ENCODE data around the gene NOS1AP.

- TF ChIP-seq CTCF (IDR thresholded peaks at IDR 0.05) (no peak), POLR2A (IDR thresholded peaks at IDR 0.05) (no peak)
Measured at GRCh38 chr1:162220009-162220539, 150.6 kb downstream of the NOS1AP start.
